HG03520 (cell line): ENCODE data around the gene NRP1.

Experiments used
- ATAC-seq: cut with Tn5 transposase; IDR thresholded peaks from one replicate; pipeline ENCODE4 v1.9.1; 2021; ENCODE audit warnings: mild to moderate bottlenecking, moderate library complexity; ENCODE audit not compliant: unreplicated experiment

Gene NRP1

GRCh38 chr10:33192190-33192589, 142.3 kb downstream of the NRP1 start:
- ATAC-seq: no peak

GRCh38 chr10:33190406-33190805, 144.1 kb downstream of the NRP1 start:
- ATAC-seq: no peak

GRCh38 chr10:33189808-33190207, 144.7 kb downstream of the NRP1 start:
- ATAC-seq: no peak

GRCh38 chr10:33189363-33189762, 145.1 kb downstream of the NRP1 start:
- no peak for ATAC-seq

GRCh38 chr10:33187427-33187999, 147.0 kb downstream of the NRP1 start:
- ATAC-seq: no peak

- ATAC-seq: no peak
These were observed 148.3 kb downstream of the NRP1 start for GRCh38 chr10:33186150-33186549.

- no peak for ATAC-seq
These were observed 150.8 kb downstream of the NRP1 start for GRCh38 chr10:33183655-33184054.

GRCh38 chr10:33180921-33181320, 153.5 kb downstream of the NRP1 start:
- no peak for ATAC-seq

GRCh38 chr10:33180390-33180789, 154.1 kb downstream of the NRP1 start:
- no peak for ATAC-seq

GRCh38 chr10:33179067-33179466, 155.4 kb downstream of the NRP1 start:
- no peak for ATAC-seq

- ATAC-seq: no peak
These were observed 156.3 kb downstream of the NRP1 start for GRCh38 chr10:33178026-33178755.

GRCh38 chr10:33176688-33177087, 157.8 kb downstream of the NRP1 start:
- no peak for ATAC-seq

- no peak for ATAC-seq
These were observed 159.6 kb downstream of the NRP1 start for GRCh38 chr10:33174674-33175434.

- ATAC-seq: no peak
These were observed 168.6 kb downstream of the NRP1 start for GRCh38 chr10:33165911-33166310.

- no peak for ATAC-seq
These were observed 170.3 kb downstream of the NRP1 start for GRCh38 chr10:33164060-33164709.

GRCh38 chr10:33162248-33162575, 172.3 kb downstream of the NRP1 start:
- ATAC-seq: no peak

- no peak for ATAC-seq
These were observed 172.8 kb downstream of the NRP1 start for GRCh38 chr10:33161550-33162247.

GRCh38 chr10:33160151-33160550, 174.3 kb downstream of the NRP1 start:
- no peak for ATAC-seq

- ATAC-seq: no peak
These were observed 177.4 kb downstream of the NRP1 start for GRCh38 chr10:33157103-33157502.

GRCh38 chr10:33155720-33156638, 178.5 kb downstream of the NRP1 start:
- peak; percentile 67 for ATAC-seq
